Measurements from ENCODE around the gene PAK3.

GRCh38 chrX:111268506-111268905 lies 172.5 kb downstream of the PAK3 start:
- TF ChIP-seq TAF1 (conservative IDR thresholded peaks at IDR 0.05), result no peak
- TF ChIP-seq ATF3 (IDR thresholded peaks at IDR 0.05), result no peak
- no peak for TF ChIP-seq CTCF (IDR thresholded peaks at IDR 0.05; ENCODE audit: low read depth, low read length, missing input control)
- TF ChIP-seq HNF4G (IDR thresholded peaks at IDR 0.05), result no peak
- no peak for TF ChIP-seq REST (IDR thresholded peaks at IDR 0.05)
- no peak for TF ChIP-seq MAX (IDR thresholded peaks at IDR 0.05)
- TF ChIP-seq SP1 (IDR thresholded peaks at IDR 0.05), result no peak
- no peak for TF ChIP-seq EGR1 (IDR thresholded peaks at IDR 0.05; ENCODE audit: low read depth in 2 of 2)
- no peak for TF ChIP-seq GABPA (IDR thresholded peaks at IDR 0.05 in 1 of 2, conservative IDR thresholded peaks at IDR 0.05 in 1 of 2)
- no peak for TF ChIP-seq FOXA1 (IDR thresholded peaks at IDR 0.05)
- no peak for TF ChIP-seq NR2F2 (IDR thresholded peaks at IDR 0.05)
- TF ChIP-seq RAD21 (IDR thresholded peaks at IDR 0.05), result no peak
